ENCODE data around the gene MME. TPM values are rescaled to one million over a fixed set of nuclear protein-coding genes. Genes with fewer than 3 reads are reported as not detected.

MME gene
- total and polyA plus RNA-seq, 2 of the 8 experiments (the other 6 are each of a cell fraction or from before 2014, with no cell fraction given), result 5.0 to 39.6 TPM

- no peak overlapping the region for H3K56ac ChIP-seq (replicated peaks; ENCODE audit: insufficient read length, low read depth, low read length)
- no peaks in the 10 kb centered on the region for H4K20me1 ChIP-seq (replicated peaks in 1 of 2; ENCODE audit: control insufficient read depth in 1 of 2, insufficient read depth in 2 of 2, low read length in 2 of 2)
- H3K27me3 ChIP-seq (replicated peaks in 1 of 4; ENCODE audit: control insufficient read depth in 3 of 4, extremely low read depth in 1 of 4, insufficient read depth in 3 of 4, low read length in 3 of 4), result no peaks in the 10 kb centered on the region
- no peak overlapping the region for H3K4ac ChIP-seq (replicated peaks; ENCODE audit: insufficient read length, low read depth, low read length)
- POLR2A ChIA-PET (ENCODE audit: partially characterized antibody), result no interaction called here
- no peak overlapping the region for H2AK5ac ChIP-seq (ENCODE audit: low read depth, low read length)
- DNase-seq (ENCODE audit: low read depth in 1 of 2, low spot score in 2 of 2) (no peak), FAIRE-seq (no peak)
- H3K79me2 ChIP-seq (ENCODE audit: control insufficient read depth in 1 of 2, insufficient read depth in 2 of 2, low read length in 2 of 2), result no peaks in the 10 kb centered on the region
- no peak overlapping the region for H3K14ac ChIP-seq (ENCODE audit: insufficient read length)
- H3K4me3 ChIP-seq (ENCODE audit: extremely low read depth in 1 of 4, insufficient read depth in 2 of 4, low read depth in 3 of 4, low read length in 4 of 4), result no peak overlapping the region
- H4K8ac ChIP-seq (ENCODE audit: extremely low read depth, insufficient read depth, low read length), result no peak overlapping the region
- no peaks in the 10 kb centered on the region for H3K36me3 ChIP-seq (ENCODE audit: control insufficient read depth in 2 of 4, insufficient read depth in 4 of 4, low read length in 3 of 4)
- CTCF ChIA-PET (ENCODE audit: partially characterized antibody), result interaction anchor here (0.6 to 0.9 kb wide), 2 partner anchors 19 to 54 kb away, joined by 3 read pairs; no protein-coding TSS in a partner anchor
- H2BK12ac ChIP-seq (ENCODE audit: low read depth, low read length), result no peak overlapping the region
- no peak overlapping the region for H2BK120ac ChIP-seq (replicated peaks; ENCODE audit: low read depth, low read length)
- no peak overlapping the region for H3K23ac ChIP-seq (ENCODE audit: insufficient read length)
- no peak overlapping the region for H2AFZ ChIP-seq (ENCODE audit: low read length)
- 85% methylated on average over 2 of the region's 2 CpGs; no CpG with 5 or more reads in 1 of the 2 experiments for WGBS, 2 experiments (ENCODE audit: extremely low coverage in 1 of 2, insufficient coverage in 1 of 2, insufficient read length in 1 of 2, insufficient replicate concordance in 2 of 2, low coverage in 1 of 2, low lambda C conversion rate in 2 of 2, missing lambda C conversion rate in 1 of 2)
- no peak overlapping the region for H4K5ac ChIP-seq (ENCODE audit: insufficient read length, low read depth, low read length)
- H2BK15ac ChIP-seq (ENCODE audit: low read length), result no peak overlapping the region
- no peak overlapping the region for H3K9ac ChIP-seq (replicated peaks in 1 of 4; ENCODE audit: extremely low read depth in 1 of 4, low read depth in 3 of 4, low read length in 3 of 4)
- no peak overlapping the region for H3K18ac ChIP-seq (ENCODE audit: extremely low read depth, low read length)
- no peak overlapping the region for H4K91ac ChIP-seq (replicated peaks; ENCODE audit: insufficient read length, low read length)
- H3K4me1 ChIP-seq (replicated peaks in 1 of 4; ENCODE audit: control insufficient read depth in 3 of 4, insufficient read depth in 4 of 4, low read length in 3 of 4), result no peaks in the 10 kb centered on the region
- no peak overlapping the region for H2BK20ac ChIP-seq (ENCODE audit: low read length)
- H3K23me2 ChIP-seq (ENCODE audit: low read depth, low read length), result no peaks in the 10 kb centered on the region
- H3K9me3 ChIP-seq (ENCODE audit: insufficient read depth in 2 of 2, low read depth in 1 of 2, low read length in 1 of 2), result no peaks in the 10 kb centered on the region
- no peak for TF ChIP-seq BRCA1 (IDR thresholded peaks at IDR 0.05; ENCODE audit: low read depth, low read length)
- no peak for TF ChIP-seq HDAC2 (IDR thresholded peaks at IDR 0.05; ENCODE audit: borderline replicate concordance in 1 of 2, low read depth in 2 of 2, low read length in 2 of 2)
- TF ChIP-seq PHF8 (conservative IDR thresholded peaks at IDR 0.05; ENCODE audit: low read depth, low read length), result no peak
- no peak for TF ChIP-seq SIX5 (IDR thresholded peaks at IDR 0.05; ENCODE audit: low read depth, low read length)
- TF ChIP-seq KDM1A (IDR thresholded peaks at IDR 0.05; ENCODE audit: borderline replicate concordance, low read length), result no peak
- no peak for TF ChIP-seq TEAD4 (IDR thresholded peaks at IDR 0.05; ENCODE audit: low read depth, low read length)
- H3K27ac ChIP-seq (ENCODE audit: low read depth, low read length), result no peak overlapping the region
- no peaks in the 10 kb centered on the region for H3K79me1 ChIP-seq (ENCODE audit: low read depth, low read length)
- H3K4me2 ChIP-seq (ENCODE audit: insufficient read depth in 1 of 2, low read depth in 2 of 2, low read length in 2 of 2), result no peak overlapping the region
- H2BK5ac ChIP-seq (ENCODE audit: low read depth, low read length), result no peak overlapping the region
Observed at GRCh38 chr3:155106119-155106518, 26.0 kb downstream of the MME start.

Data from H1 (cell line).